Activated T-cell treated with anti-CD3 and anti-CD28 coated beads, Interleukin-2, amount 50 U/mL, for 1 hour (primary cell): ENCODE data around the gene CORIN.
"Not testable (repeated sequence)": the region's sequence is repeated elsewhere in the genome, so short reads cannot be mapped to it uniquely, and the experiment has no call there.

ENCODE experiments used
- DNase-seq: peaks from one replicate; pipeline ENCODE4 v3.0.0-alpha.2; 2020

The CORIN gene

GRCh38 chr4:47717188-47717587, 120.7 kb downstream of the CORIN start:
- no peak for DNase-seq

GRCh38 chr4:47715716-47716416, 122.0 kb downstream of the CORIN start:
- no peak for DNase-seq

GRCh38 chr4:47714269-47714668, 123.6 kb downstream of the CORIN start:
- no peak for DNase-seq

GRCh38 chr4:47713129-47713834, 124.6 kb downstream of the CORIN start:
- no peak for DNase-seq

- DNase-seq, result no peak
Observed at GRCh38 chr4:47711646-47712045, 126.2 kb downstream of the CORIN start.

- no peak for DNase-seq
Observed at GRCh38 chr4:47711183-47711582, 126.7 kb downstream of the CORIN start.

- DNase-seq, result not testable (repeated sequence)
Observed at GRCh38 chr4:47706352-47706751, 131.5 kb downstream of the CORIN start.

- no peak for DNase-seq
Observed at GRCh38 chr4:47705326-47705981, 132.4 kb downstream of the CORIN start.

GRCh38 chr4:47704693-47705325, 133.1 kb downstream of the CORIN start:
- DNase-seq, result no peak

GRCh38 chr4:47703956-47704355, 133.9 kb downstream of the CORIN start:
- DNase-seq, result no peak

GRCh38 chr4:47703008-47703407, 134.9 kb downstream of the CORIN start:
- DNase-seq, result no peak

- no peak for DNase-seq
Observed at GRCh38 chr4:47701286-47701685, 136.6 kb downstream of the CORIN start.

- no peak for DNase-seq
Observed at GRCh38 chr4:47698837-47699236, 139.0 kb downstream of the CORIN start.

GRCh38 chr4:47696823-47697222, 141.0 kb downstream of the CORIN start:
- no peak for DNase-seq

GRCh38 chr4:47695260-47695659, 142.6 kb downstream of the CORIN start:
- DNase-seq, result no peak

- no peak for DNase-seq
Observed at GRCh38 chr4:47694322-47694721, 143.5 kb downstream of the CORIN start.

- no peak for DNase-seq
Observed at GRCh38 chr4:47692691-47693090, 145.2 kb downstream of the CORIN start.

GRCh38 chr4:47691757-47692383, 146.0 kb downstream of the CORIN start:
- not testable (repeated sequence) for DNase-seq

- no peak for DNase-seq
Observed at GRCh38 chr4:47690611-47691010, 147.3 kb downstream of the CORIN start.

- peak; percentile 60 for DNase-seq
Observed at GRCh38 chr4:47686294-47686872, 151.5 kb downstream of the CORIN start.

- DNase-seq, result no peak
Observed at GRCh38 chr4:47675806-47676205, 162.1 kb downstream of the CORIN start.

- DNase-seq, result no peak
Observed at GRCh38 chr4:47674144-47674543, 163.7 kb downstream of the CORIN start.

GRCh38 chr4:47672696-47673095, 165.2 kb downstream of the CORIN start:
- DNase-seq, result no peak
